Measurements from ENCODE around the gene MBL2. TPM values are rescaled to one million over a fixed set of nuclear protein-coding genes. Genes with fewer than 3 reads are reported as not detected.
A peak's percentile ranks its signal among the peaks of the same experiment; 100 is the strongest.

MBL2 gene
- polyA plus RNA-seq (ENCODE audit: insufficient read length in 4 of 4) = under 1 TPM in 1 of 4 donors, not detected in 3; 0.23 TPM

GRCh38 chr10:52772623-52773022, at the start of gene MBL2:
TSS of gene MBL2 (minus strand) at chr10:52772784. CDS start at chr10:52771635, 1,149 bp downstream.
- no peak for DNase-seq (ENCODE audit: low read depth in 4 of 4, low spot score in 3 of 4)

GRCh38 chr10:52820309-52820708, 47.7 kb upstream of the MBL2 start:
- DNase-seq (ENCODE audit: low read depth in 4 of 4, low spot score in 3 of 4) = no peak

GRCh38 chr10:52818019-52818418, 45.4 kb upstream of the MBL2 start:
- DNase-seq (ENCODE audit: low read depth in 4 of 4, low spot score in 3 of 4) = peak; percentile 7 to 34 (median 25)

- no peak for DNase-seq (ENCODE audit: low read depth in 4 of 4, low spot score in 3 of 4)
Observed at GRCh38 chr10:52814506-52814905, 41.9 kb upstream of the MBL2 start.

GRCh38 chr10:52811776-52812175, 39.2 kb upstream of the MBL2 start:
- no peak for DNase-seq (ENCODE audit: low read depth in 4 of 4, low spot score in 3 of 4)

- no peak for DNase-seq (ENCODE audit: low read depth in 4 of 4, low spot score in 3 of 4)
Observed at GRCh38 chr10:52810761-52811160, 38.2 kb upstream of the MBL2 start.

GRCh38 chr10:52807803-52808202, 35.2 kb upstream of the MBL2 start:
- DNase-seq (ENCODE audit: low read depth in 4 of 4, low spot score in 3 of 4) = no peak

- DNase-seq (ENCODE audit: low read depth in 4 of 4, low spot score in 3 of 4) = no peak
Observed at GRCh38 chr10:52805414-52806285, 33.1 kb upstream of the MBL2 start.

- no peak for DNase-seq (ENCODE audit: low read depth in 4 of 4, low spot score in 3 of 4)
Observed at GRCh38 chr10:52801947-52802346, 29.4 kb upstream of the MBL2 start.

- DNase-seq (ENCODE audit: low read depth in 4 of 4, low spot score in 3 of 4) = no peak
Observed at GRCh38 chr10:52786098-52786497, 13.5 kb upstream of the MBL2 start.

GRCh38 chr10:52785418-52785817, 12.8 kb upstream of the MBL2 start:
- DNase-seq (ENCODE audit: low read depth in 4 of 4, low spot score in 3 of 4) = no peak

GRCh38 chr10:52783726-52784125, 11.1 kb upstream of the MBL2 start:
- DNase-seq (ENCODE audit: low read depth in 4 of 4, low spot score in 3 of 4) = no peak

GRCh38 chr10:52782554-52782953, 10.0 kb upstream of the MBL2 start:
- no peak for DNase-seq (ENCODE audit: low read depth in 4 of 4, low spot score in 3 of 4)

- DNase-seq (ENCODE audit: low read depth in 4 of 4, low spot score in 3 of 4) = no peak
Observed at GRCh38 chr10:52780391-52781155, 8.0 kb upstream of the MBL2 start.

- DNase-seq (ENCODE audit: low read depth in 4 of 4, low spot score in 3 of 4) = peak; percentile 16 to 36 (median 34)
Observed at GRCh38 chr10:52779541-52780390, 7.2 kb upstream of the MBL2 start.

GRCh38 chr10:52778511-52779392, 6.2 kb upstream of the MBL2 start:
- peak; percentile 33 to 51 (median 40) for DNase-seq (ENCODE audit: low read depth in 4 of 4, low spot score in 3 of 4)

GRCh38 chr10:52777414-52777813, 4.8 kb upstream of the MBL2 start:
- no peak for DNase-seq (ENCODE audit: low read depth in 4 of 4, low spot score in 3 of 4)

- no peak for DNase-seq (ENCODE audit: low read depth in 4 of 4, low spot score in 3 of 4)
Observed at GRCh38 chr10:52776471-52776903, 3.9 kb upstream of the MBL2 start.

GRCh38 chr10:52775132-52775647, 2.6 kb upstream of the MBL2 start:
- no peak for DNase-seq (ENCODE audit: low read depth in 4 of 4, low spot score in 3 of 4)

All from left renal pelvis (tissue), 4 donors.